GM18505 (cell line): Measurements from ENCODE around the gene NDUFV3.

Experiments used
- ATAC-seq: cut with Tn5 transposase; IDR thresholded peaks from one replicate; pipeline ENCODE4 v1.9.1; 2021; ENCODE audit not compliant: unreplicated experiment
- POLR2A ChIP-seq: IDR thresholded peaks from 4 replicates; pipeline ENCODE4 v1.6.1; 2011; ENCODE audit warnings: borderline replicate concordance; ENCODE audit not compliant: insufficient read depth, insufficient read length; ENCODE audit errors: extremely low read depth

NDUFV3 gene

DNA sequence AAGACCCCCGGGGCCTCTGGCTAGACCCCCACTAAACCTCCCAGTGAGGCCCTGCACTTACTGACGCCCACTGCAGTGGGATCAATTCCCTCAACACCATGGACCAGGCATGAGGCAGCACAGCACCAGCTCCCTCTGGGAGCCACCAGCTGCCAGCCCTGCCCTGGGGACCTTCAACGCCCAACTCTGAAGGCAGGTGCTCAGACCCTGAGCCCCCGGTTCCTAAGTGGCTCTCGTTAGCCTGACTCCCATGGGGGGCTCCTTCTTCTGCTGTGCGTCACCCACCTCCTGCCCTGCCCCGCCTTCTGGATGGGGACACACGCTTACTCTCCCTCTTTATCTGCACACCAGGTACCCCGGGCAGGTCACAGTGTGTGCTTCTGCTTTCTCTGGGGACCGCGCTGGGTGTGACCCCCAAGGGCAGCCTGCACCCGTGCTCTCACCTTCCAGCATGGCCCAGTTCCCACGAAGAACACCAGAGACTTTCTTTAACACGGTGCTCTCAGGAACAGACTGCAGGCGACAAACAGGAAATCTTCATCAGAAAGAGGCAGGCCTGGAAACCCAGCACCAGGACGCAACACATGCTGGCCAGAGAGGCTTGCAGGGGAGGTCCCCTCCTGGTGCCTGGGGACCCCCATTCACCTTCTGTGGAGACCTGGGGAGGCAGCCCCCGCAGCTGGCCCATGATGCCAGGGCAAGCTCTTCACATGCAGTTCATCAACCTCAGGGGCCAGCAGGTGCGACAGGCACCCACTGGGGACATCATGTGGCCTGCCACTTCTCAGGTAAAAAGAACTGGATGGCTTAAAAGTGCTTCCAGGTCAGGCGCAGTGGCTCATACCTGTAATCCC, 41.1 kb upstream of the NDUFV3 start:
- no peak for TF ChIP-seq POLR2A
- ATAC-seq = no peak

DNA sequence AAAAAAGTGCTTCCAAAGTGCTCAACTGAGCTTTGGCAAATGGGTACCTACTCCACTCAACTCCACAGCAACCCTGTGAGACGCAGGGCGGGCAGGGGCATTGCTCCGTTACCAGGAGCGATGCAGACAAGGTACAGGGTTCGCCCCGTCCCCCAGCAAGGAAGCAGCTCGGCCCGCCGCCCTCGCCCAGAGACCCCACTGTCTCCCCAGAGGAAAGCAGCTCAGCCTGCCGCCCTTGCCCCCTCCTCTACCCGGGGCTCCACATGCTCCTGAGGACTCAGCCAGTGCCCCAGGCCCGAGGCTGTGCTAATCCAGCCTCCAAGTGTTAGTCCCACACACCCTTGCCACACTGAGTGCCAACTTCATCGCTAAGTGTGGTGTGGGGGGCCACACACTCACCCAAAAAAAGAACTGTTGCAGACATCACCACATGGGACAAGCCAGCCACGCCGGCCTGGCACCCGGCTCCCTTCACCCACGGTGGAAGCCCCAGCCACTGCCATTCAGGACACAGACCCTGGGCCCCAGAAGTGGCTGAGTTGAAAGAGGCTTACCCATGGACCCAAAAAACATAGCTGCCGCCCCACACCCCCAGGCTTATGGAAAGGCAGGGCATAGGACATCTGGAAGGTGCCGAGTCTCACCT, 40.1 kb upstream of the NDUFV3 start:
- ATAC-seq = no peak
- TF ChIP-seq POLR2A = no peak

DNA sequence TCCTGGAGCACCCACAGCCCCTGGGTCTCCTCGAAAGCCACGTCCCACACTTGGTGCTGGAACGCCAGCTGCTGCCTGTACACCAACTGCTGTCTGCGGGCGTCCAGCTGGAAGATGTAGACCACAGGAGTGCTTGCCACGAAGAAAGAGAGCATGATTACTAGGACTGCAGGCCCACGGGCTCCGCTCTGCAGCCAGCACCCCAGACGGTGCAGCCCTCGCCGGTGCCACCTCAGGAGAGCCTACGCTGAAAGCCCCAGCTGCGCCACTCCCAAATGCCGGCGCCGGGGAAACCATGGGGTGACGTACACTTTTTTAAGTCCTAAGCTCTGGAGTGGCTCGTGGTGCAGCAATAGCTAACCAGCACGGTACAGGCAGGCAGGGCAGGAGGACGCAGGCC, 39.5 kb upstream of the NDUFV3 start:
- TF ChIP-seq POLR2A = no peak
- ATAC-seq = no peak

DNA sequence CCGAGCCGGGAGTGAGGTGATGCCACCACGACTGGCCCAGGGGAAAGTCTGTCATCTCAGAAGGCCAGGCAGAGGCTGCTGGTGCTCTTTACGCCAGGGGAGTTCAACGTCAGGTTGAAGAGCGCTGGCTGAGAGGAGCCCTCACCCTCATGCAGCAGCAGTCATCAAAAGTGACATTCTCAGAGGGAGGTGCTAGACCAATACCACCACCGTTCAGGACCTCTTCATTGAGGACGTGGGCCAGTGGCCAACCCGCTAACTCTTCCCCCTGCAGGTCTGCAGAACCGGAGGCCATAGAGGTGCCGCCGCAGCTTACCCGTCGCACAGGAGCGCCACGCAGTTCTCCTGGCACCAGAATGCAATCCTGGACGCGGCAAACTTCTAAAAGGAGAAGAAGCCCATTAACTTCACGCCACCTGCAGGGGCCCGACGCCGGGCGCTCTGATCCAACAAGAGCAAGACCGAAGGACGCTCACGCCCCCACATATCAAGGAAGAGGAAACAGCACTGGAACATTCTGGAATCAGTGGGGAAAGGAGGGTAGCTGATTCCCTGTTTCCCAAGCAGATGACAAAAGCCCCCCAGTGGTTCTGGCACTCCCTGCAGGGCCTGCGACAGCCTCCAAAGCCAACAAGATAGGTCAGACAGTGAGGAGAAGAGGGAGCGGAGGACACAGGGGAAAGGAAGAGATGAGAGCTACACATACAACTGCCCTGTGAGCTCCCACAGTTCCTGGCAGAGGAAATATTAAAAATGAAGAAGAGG, 38.7 kb upstream of the NDUFV3 start:
- ATAC-seq = no peak
- no peak for TF ChIP-seq POLR2A

DNA sequence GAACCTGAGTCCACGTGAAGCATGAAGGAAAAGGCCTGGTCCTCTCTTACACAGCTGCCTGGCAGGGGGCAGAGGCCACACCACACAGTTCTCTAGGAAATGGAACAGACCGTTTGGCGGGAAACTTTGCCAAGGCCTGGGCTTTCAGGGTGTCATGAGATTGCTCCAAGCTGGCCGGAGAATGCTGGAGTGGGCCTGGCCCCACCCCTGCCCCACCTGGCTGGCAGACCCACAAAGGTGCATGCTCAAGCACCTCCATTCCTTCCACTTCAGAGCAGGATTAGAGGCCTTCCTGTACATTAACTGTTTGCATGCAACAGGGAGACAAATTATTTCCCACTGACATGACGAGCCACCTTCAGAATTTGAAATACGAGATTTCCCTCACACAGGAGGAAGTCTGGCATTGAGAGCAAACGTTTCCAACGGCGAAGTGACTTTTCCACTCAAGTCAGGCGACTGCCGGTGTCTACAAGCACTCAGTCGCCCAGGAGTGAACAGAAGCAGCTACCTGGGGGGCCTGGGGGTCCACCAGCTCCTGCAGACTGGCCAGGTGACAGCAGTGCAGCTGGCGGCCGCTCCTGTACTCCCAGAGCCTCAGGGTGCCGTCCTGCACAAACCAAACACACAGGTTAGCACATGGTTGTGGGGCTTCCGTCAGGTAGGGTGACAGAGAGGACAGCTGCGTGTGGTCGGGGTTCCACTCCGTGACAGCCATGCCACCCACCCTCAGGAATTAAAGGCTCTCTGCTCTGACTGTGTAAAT, 37.8 kb upstream of the NDUFV3 start:
- TF ChIP-seq POLR2A = no peak

DNA sequence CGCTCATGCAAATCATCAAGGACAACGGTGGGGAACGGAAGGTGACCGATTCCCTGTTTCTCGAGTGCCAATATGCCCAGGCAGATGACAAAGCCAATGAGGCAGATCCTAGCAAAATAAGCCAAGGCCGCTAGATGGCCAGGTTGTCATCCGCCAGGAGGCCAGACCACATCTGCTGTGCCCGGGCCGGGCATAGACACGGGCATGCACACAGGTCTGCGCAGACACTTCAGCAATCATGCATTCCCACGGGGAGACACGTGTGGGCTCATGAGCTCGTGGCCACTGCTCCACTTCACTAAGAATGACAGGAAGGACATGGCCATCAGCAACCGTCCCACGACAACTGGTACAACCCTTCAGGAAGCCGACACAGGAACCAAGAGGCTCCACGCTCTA, 37.2 kb upstream of the NDUFV3 start:
- ATAC-seq = no peak
- no peak for TF ChIP-seq POLR2A

More for the DNA sequence above, 37.8 kb upstream of the NDUFV3 start:
- no peak for ATAC-seq

DNA sequence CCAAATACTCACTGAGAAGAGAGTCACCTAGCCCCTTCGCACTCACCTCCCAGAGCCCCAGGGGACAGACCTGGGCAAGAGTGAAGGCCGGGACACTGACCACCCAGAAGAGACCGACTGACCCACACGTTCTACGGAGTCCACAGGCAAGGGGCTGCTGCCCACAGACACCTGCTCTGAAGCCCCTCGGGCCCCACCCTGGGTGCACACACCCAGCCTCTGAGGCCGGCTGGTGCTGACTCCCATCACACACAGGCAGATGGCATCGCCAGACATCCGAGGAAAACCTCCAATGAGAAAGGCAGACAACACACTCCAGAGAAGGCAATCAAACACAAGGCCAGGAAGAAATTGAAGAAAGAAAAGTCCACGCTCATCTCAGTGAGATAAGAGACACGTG, 35.9 kb upstream of the NDUFV3 start:
- TF ChIP-seq POLR2A = no peak
- no peak for ATAC-seq

DNA sequence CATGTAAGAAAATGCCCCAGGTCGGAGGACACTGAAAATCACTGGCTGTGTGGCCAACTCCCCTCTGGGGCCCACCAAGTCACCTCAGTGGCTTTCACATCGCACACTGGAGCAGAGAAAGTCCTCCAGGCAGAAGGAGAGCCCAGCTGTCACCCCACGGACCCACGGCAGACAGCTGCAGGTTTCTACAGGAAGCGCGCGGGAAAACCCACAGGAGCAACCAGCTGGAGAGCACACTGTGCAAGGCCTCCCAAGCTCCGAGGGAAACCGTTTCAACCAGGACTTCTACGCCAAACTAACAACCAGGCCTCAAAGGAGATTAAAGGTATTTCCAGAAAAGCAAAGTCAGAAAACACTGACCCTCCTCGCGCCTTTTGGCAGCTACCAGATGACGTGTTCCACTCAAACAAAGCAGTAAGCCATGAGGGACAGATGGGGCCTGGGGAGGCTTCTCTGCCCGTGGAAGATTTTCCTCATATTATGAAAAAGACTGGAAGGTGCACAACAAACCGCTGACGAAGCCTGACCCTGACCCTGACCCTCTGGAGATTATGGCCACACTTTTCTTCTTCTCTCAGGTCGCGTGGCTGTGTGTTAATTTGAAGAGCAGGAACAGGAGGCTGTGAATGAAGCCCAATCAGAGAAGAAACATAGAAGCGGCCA, 34.8 kb upstream of the NDUFV3 start:
- TF ChIP-seq POLR2A = no peak
- ATAC-seq = no peak

DNA sequence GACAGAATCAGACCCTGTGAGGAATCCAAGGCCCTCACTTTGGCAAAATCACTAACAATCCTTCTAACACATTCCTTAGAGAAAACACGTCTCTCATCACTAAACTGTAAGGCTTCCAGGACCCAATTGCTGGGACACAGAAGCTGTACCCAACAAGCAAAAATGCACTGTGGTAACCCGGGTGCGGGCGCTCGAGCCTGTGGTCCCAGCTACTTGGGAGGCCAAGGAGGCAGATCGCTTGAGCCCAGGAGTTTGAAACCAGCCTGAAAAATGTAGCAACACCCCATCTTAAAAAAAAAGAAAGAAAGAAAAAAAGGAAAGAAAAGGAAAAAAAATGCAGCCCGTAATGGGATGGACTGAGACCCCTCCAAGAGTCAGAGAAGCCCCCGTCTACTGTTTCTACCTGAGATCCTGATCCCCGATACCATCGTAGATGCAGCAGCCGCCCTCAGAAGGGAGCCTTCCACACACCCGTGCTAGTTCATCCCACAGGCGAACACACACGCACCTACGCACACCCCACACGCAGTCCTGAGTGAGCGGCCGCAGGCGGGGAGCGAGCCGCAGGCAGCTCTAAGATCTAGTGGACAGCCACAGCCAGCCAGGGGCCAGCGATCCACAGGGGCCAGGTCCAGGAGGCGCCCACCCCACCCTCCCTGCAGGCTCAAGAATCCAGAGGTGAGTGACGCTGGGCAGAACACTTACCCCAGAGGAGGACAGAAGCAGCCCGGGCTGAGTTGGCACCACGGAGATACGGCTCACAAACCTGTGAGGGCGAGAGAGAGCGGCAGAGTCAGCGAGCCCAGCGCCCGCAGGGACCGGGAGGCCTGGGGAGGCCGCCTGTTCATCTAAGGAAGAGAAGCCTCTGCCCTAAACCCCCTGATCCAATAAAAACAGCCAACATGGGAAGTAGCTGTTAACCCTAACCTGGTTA, 33.9 kb upstream of the NDUFV3 start:
- ATAC-seq = no peak
- TF ChIP-seq POLR2A = no peak

DNA sequence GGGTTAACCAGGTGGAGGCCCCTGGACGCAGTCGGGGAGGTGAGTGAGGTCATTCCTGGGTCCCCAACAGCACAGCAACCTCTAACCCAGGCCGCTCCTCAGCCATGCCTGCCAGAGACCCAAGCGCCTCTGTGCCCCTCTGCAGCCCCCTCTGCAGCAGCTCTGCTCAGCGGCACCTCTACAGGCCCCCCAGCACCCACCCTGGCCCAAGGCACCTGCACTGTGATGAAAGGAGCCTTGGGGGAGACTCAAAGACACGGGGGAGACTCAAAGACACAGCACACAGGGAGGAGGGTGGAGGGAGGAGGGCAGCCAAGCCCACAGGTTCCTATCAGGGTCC, 33.2 kb upstream of the NDUFV3 start:
- ATAC-seq = no peak
- no peak for TF ChIP-seq POLR2A

DNA sequence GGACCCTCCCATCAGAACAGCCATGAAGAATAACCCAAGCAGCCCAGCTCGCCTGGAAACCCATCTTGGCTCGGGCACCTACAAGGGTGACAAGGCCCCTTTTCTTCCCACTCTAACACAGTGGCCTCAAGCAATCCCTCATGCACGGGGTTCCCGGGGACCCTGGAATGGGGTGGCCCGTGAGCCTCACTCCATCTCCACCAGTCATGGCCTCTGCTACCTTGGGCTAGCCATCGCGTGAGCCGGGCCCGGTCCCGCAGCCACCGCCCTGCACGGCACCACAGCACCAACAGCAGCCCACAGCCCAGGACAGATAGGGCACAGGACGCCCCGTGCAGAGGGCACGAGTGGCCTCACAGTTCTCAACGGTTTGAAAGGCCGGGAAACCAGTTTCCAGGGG, 32.8 kb upstream of the NDUFV3 start:
- ATAC-seq = no peak
- no peak for TF ChIP-seq POLR2A
